Vagina (tissue), 2 donors: Measurements from ENCODE around the gene MBP.

Experiments
- POLR2A ChIP-seq, 2 donors: fragments of 450-650 bp; IDR thresholded peaks; one replicate each; pipeline ENCODE4 v1.6.1; 2017; ENCODE audit warnings: antibody characterized with exemption in 2 of 2, mild to moderate bottlenecking in 2 of 2, moderate library complexity in 2 of 2
- TF ChIP-seq, protein P1 (sequence below), 3 experiments: fragments of 450-650 bp in 2 of 3; fragments of 200-600 bp in 1 of 3; sonication (generic) in 1 of 3; IDR thresholded peaks; one replicate each; pipeline ENCODE4 v1.5.1; 2017 to 2019; ENCODE audit warnings: antibody characterized with exemption in 3 of 3, mild to moderate bottlenecking in 2 of 3, moderate library complexity in 2 of 3

DNA sequence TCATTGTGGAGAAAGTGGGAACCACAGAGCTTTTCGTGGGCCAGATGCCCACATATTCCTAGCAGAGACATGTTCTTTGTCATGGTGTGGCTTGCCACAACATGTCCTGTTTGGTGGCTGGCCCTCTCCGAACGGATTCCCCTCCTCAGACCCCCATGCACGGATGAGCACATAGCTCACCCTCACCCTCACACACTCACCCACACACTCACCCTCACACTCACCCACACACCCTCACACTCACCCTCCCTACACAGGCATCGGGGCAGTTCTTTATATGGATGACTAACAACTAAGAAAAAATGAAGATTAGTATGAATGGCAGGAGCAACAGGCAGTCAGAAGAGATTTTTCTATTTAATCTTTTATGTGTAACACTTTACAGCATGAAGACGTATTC is 160.3 kb downstream of the MBP start:
- TF ChIP-seq, protein P1, sequence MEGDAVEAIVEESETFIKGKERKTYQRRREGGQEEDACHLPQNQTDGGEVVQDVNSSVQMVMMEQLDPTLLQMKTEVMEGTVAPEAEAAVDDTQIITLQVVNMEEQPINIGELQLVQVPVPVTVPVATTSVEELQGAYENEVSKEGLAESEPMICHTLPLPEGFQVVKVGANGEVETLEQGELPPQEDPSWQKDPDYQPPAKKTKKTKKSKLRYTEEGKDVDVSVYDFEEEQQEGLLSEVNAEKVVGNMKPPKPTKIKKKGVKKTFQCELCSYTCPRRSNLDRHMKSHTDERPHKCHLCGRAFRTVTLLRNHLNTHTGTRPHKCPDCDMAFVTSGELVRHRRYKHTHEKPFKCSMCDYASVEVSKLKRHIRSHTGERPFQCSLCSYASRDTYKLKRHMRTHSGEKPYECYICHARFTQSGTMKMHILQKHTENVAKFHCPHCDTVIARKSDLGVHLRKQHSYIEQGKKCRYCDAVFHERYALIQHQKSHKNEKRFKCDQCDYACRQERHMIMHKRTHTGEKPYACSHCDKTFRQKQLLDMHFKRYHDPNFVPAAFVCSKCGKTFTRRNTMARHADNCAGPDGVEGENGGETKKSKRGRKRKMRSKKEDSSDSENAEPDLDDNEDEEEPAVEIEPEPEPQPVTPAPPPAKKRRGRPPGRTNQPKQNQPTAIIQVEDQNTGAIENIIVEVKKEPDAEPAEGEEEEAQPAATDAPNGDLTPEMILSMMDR (IDR thresholded peaks at IDR 0.05): no peak
- TF ChIP-seq POLR2A (IDR thresholded peaks at IDR 0.05): no peak
